Neural cell (in vitro differentiated cells): ENCODE measurements around the gene ARL4A.
"Not testable (repeated sequence)": the region's sequence is repeated elsewhere in the genome, so short reads cannot be mapped to it uniquely, and the experiment has no call there.

Experiments
- EZH2 ChIP-seq: fragments of 200-600, 300-800 bp; shearing (Covaris generic), sonication (generic); IDR thresholded peaks from 2 replicates; pipeline ENCODE4 v1.6.1; 2014; ENCODE audit warnings: antibody characterized with exemption, low read length, borderline replicate concordance, mild to moderate bottlenecking; ENCODE audit not compliant: insufficient read depth, poor library complexity, severe bottlenecking
- TF ChIP-seq, protein P1 (sequence below): fragments of 450-650 bp; IDR thresholded peaks from 2 replicates; pipeline ENCODE4 v1.5.1; 2014; ENCODE audit warnings: antibody characterized with exemption, mild to moderate bottlenecking, moderate library complexity; ENCODE audit not compliant: poor library complexity, severe bottlenecking

DNA sequence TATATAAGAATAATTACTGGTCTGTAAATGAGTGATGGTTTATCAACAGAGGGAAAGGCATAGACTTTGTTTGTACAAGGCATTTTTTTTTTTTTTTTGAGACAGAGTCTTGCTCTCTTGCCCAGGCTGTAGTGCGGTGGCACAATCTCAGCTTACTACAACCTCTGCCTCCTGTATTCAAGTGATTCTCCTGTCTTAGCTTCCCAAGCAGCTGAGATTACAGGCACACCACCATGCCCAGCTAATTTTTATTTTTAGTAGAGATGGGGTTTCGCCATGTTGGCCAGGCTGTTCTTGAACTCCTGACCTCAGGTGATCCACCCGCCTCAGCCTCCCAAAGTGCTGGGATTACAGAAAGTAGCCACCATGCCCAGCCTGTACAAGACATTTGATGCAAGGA lies 4.0 kb downstream of the ARL4A start:
- not testable (repeated sequence) for TF ChIP-seq EZH2
- TF ChIP-seq, protein P1, sequence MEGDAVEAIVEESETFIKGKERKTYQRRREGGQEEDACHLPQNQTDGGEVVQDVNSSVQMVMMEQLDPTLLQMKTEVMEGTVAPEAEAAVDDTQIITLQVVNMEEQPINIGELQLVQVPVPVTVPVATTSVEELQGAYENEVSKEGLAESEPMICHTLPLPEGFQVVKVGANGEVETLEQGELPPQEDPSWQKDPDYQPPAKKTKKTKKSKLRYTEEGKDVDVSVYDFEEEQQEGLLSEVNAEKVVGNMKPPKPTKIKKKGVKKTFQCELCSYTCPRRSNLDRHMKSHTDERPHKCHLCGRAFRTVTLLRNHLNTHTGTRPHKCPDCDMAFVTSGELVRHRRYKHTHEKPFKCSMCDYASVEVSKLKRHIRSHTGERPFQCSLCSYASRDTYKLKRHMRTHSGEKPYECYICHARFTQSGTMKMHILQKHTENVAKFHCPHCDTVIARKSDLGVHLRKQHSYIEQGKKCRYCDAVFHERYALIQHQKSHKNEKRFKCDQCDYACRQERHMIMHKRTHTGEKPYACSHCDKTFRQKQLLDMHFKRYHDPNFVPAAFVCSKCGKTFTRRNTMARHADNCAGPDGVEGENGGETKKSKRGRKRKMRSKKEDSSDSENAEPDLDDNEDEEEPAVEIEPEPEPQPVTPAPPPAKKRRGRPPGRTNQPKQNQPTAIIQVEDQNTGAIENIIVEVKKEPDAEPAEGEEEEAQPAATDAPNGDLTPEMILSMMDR: not testable (repeated sequence)
